Measurements from ENCODE around the gene ODAPH.

- TF ChIP-seq, protein P1, sequence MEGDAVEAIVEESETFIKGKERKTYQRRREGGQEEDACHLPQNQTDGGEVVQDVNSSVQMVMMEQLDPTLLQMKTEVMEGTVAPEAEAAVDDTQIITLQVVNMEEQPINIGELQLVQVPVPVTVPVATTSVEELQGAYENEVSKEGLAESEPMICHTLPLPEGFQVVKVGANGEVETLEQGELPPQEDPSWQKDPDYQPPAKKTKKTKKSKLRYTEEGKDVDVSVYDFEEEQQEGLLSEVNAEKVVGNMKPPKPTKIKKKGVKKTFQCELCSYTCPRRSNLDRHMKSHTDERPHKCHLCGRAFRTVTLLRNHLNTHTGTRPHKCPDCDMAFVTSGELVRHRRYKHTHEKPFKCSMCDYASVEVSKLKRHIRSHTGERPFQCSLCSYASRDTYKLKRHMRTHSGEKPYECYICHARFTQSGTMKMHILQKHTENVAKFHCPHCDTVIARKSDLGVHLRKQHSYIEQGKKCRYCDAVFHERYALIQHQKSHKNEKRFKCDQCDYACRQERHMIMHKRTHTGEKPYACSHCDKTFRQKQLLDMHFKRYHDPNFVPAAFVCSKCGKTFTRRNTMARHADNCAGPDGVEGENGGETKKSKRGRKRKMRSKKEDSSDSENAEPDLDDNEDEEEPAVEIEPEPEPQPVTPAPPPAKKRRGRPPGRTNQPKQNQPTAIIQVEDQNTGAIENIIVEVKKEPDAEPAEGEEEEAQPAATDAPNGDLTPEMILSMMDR (conservative IDR thresholded peaks at IDR 0.05 in 1 of 2, IDR thresholded peaks at IDR 0.05 in 1 of 2; ENCODE audit: extremely low read depth in 1 of 2, insufficient read depth in 1 of 2, low read depth in 1 of 2, low read length in 2 of 2) = no peak
- TF ChIP-seq EZH2 (IDR thresholded peaks at IDR 0.05; ENCODE audit: borderline replicate concordance, low read length) = no peak
Measured at GRCh38 chr4:75612306-75612705, 56.4 kb downstream of the ODAPH start.

All from mammary epithelial cell (primary cell).